Measurements from ENCODE around the gene KIF6. TPM values are rescaled to one million over a fixed set of nuclear protein-coding genes. Genes with fewer than 3 reads are reported as not detected.

KIF6 gene
- total and polyA plus RNA-seq, 2 of the 8 experiments (the other 6 are each of a cell fraction or from before 2014, with no cell fraction given) = 0.53 to 0.65 TPM

GRCh38 chr6:39348740-39349139 lies 376.5 kb downstream of the KIF6 start:
- H3K36me3 ChIP-seq (ENCODE audit: control insufficient read depth in 2 of 4, insufficient read depth in 4 of 4, low read length in 3 of 4) = no peaks in the 10 kb centered on the region
- H2BK120ac ChIP-seq (replicated peaks; ENCODE audit: low read depth, low read length) = no peak overlapping the region
- no peak overlapping the region for H4K5ac ChIP-seq (ENCODE audit: insufficient read length, low read depth, low read length)
- H2BK12ac ChIP-seq (ENCODE audit: low read depth, low read length) = no peak overlapping the region
- no peaks in the 10 kb centered on the region for H4K20me1 ChIP-seq (replicated peaks in 1 of 2; ENCODE audit: control insufficient read depth in 1 of 2, insufficient read depth in 2 of 2, low read length in 2 of 2)
- H3K27ac ChIP-seq (ENCODE audit: low read depth, low read length) = no peak overlapping the region
- ChIA-PET CTCF (ENCODE audit: partially characterized antibody) (interaction anchor here (0.6 to 10.6 kb wide), 16 partner anchors 8 to 1688 kb away, joined by 3 to 89 read pairs (median 4); no protein-coding TSS in a partner anchor), POLR2A (ENCODE audit: partially characterized antibody) (no interaction called here)
- H3K27me3 ChIP-seq (replicated peaks in 1 of 4; ENCODE audit: control insufficient read depth in 3 of 4, extremely low read depth in 1 of 4, insufficient read depth in 3 of 4, low read length in 3 of 4) = no peaks in the 10 kb centered on the region
- no peak overlapping the region for H3K9ac ChIP-seq (replicated peaks in 1 of 4; ENCODE audit: extremely low read depth in 1 of 4, low read depth in 3 of 4, low read length in 3 of 4)
- no peak overlapping the region for H3K4ac ChIP-seq (replicated peaks; ENCODE audit: insufficient read length, low read depth, low read length)
- FAIRE-seq (no peak), DNase-seq (ENCODE audit: low read depth in 1 of 2, low spot score in 2 of 2) (no peak)
- H2AK5ac ChIP-seq (ENCODE audit: low read depth, low read length) = no peak overlapping the region
- no peak overlapping the region for H2BK15ac ChIP-seq (ENCODE audit: low read length)
- H3K79me1 ChIP-seq (ENCODE audit: low read depth, low read length) = no peaks in the 10 kb centered on the region; the same call in 1 of the 2 replicates
- H3K4me2 ChIP-seq (ENCODE audit: insufficient read depth in 1 of 2, low read depth in 2 of 2, low read length in 2 of 2) = no peak overlapping the region
- H2BK20ac ChIP-seq (ENCODE audit: low read length) = no peak overlapping the region
- H2AFZ ChIP-seq (ENCODE audit: low read length) = no peak overlapping the region
- H4K91ac ChIP-seq (replicated peaks; ENCODE audit: insufficient read length, low read length) = no peak overlapping the region
- H2BK5ac ChIP-seq (ENCODE audit: low read depth, low read length) = no peak overlapping the region
- no peak overlapping the region for H3K14ac ChIP-seq (ENCODE audit: insufficient read length)
- H3K18ac ChIP-seq (ENCODE audit: extremely low read depth, low read length) = no peak overlapping the region
- no peaks in the 10 kb centered on the region for H3K79me2 ChIP-seq (ENCODE audit: control insufficient read depth in 1 of 2, insufficient read depth in 2 of 2, low read length in 2 of 2)
- H3K9me3 ChIP-seq (ENCODE audit: insufficient read depth in 2 of 2, low read depth in 1 of 2, low read length in 1 of 2) = no peaks in the 10 kb centered on the region
- H3K4me1 ChIP-seq (replicated peaks in 1 of 4; ENCODE audit: control insufficient read depth in 3 of 4, insufficient read depth in 4 of 4, low read length in 3 of 4) = peaks cover 2 to 6% (median 5%) of the 10 kb centered on the region in 4 experiments; a peak in 6 of 7 replicates
- TF ChIP-seq PHF8 (conservative IDR thresholded peaks at IDR 0.05; ENCODE audit: low read depth, low read length) = no peak
- no peak for TF ChIP-seq SP1 (IDR thresholded peaks at IDR 0.05; ENCODE audit: low read depth, low read length)
- TF ChIP-seq JUN (IDR thresholded peaks at IDR 0.05; ENCODE audit: low read depth, low read length) = no peak
- TF ChIP-seq ATF3 (IDR thresholded peaks at IDR 0.05; ENCODE audit: insufficient read depth, low read depth, low read length) = no peak
- no peak for TF ChIP-seq TBP (IDR thresholded peaks at IDR 0.05; ENCODE audit: low read depth, low read length)
- no peak for TF ChIP-seq EZH2 (IDR thresholded peaks at IDR 0.05; ENCODE audit: low read depth, low read length, severe bottlenecking)
- TF ChIP-seq SAP30 (IDR thresholded peaks at IDR 0.05; ENCODE audit: insufficient read depth, insufficient replicate concordance, low read length) = no peak
- no peak for TF ChIP-seq KDM4A (IDR thresholded peaks at IDR 0.05; ENCODE audit: low read depth, low read length, severe bottlenecking)
- no peak for TF ChIP-seq GABPA (IDR thresholded peaks at IDR 0.05; ENCODE audit: borderline replicate concordance, insufficient read depth, low read length)
- TF ChIP-seq CHD1 (IDR thresholded peaks at IDR 0.05; ENCODE audit: low read depth, low read length) = no peak
- H3K56ac ChIP-seq (replicated peaks; ENCODE audit: insufficient read length, low read depth, low read length) = no peak overlapping the region
- 89% methylated on average over 15 of the region's 15 CpGs; no CpG with 5 or more reads in 1 of the 2 experiments for WGBS, 2 experiments (ENCODE audit: extremely low coverage in 1 of 2, insufficient coverage in 1 of 2, insufficient read length in 1 of 2, insufficient replicate concordance in 2 of 2, low coverage in 1 of 2, low lambda C conversion rate in 2 of 2, missing lambda C conversion rate in 1 of 2)
- H3K23me2 ChIP-seq (ENCODE audit: low read depth, low read length) = no peaks in the 10 kb centered on the region
- no peak overlapping the region for H3K4me3 ChIP-seq (ENCODE audit: extremely low read depth in 1 of 4, insufficient read depth in 2 of 4, low read depth in 3 of 4, low read length in 4 of 4)
- H3K23ac ChIP-seq (ENCODE audit: insufficient read length) = no peak overlapping the region
- H4K8ac ChIP-seq (ENCODE audit: extremely low read depth, insufficient read depth, low read length) = no peak overlapping the region

All from H1 (cell line).